Measurements from ENCODE around the gene DCTPP1.

The DCTPP1 gene

DNA sequence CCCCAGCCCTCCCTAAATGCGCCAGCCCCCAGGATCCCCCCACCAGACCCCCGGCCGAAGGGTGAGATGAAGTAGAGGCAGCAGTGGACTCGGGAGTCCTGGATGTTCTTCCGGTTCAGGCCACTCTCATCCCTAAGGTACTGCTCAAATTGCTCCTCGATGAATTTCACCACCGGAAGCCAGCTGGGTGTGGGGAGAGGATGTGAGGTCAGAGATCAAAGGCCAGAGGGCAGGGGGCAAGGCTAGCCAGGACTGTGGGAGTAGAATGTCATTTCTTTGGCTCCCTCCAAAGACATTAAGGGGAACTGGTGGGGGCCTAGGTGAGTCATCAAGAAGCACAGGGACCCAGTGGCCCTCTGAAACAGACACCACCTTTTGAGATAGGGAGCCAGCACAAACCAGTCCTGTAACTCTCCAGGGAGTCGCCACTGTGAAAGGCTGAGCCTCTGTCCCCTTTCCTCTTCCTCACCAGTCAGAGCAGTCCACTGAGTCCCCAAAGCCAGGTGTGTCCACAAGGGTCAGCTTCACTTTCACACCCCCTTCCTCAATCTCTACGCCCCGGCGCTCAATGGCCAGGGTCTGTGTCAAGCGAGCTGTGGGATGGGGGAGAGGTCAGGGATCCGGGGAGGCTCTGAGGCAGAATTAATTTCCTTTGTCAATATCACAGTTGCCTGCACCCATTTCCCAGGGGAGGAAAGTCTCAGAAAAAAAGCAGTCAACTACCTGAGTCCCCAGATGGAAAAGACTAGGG, 48.4 kb downstream of the DCTPP1 start:
- Histone ChIP-seq H3K27me3 (replicated peaks; ENCODE audit: control insufficient read depth, insufficient read depth, low read length) (no peaks in the 10 kb centered on the region), H3K36me3 (ENCODE audit: control insufficient read depth, insufficient read depth, low read length) (peaks cover 6% of the 10 kb centered on the region), H3K4me3 (replicated peaks; ENCODE audit: low read depth, low read length) (peak overlapping the region; percentile 83)
- DNase-seq (ENCODE audit: extremely low read depth, insufficient read length), result no peak
- TF ChIP-seq, protein P1, sequence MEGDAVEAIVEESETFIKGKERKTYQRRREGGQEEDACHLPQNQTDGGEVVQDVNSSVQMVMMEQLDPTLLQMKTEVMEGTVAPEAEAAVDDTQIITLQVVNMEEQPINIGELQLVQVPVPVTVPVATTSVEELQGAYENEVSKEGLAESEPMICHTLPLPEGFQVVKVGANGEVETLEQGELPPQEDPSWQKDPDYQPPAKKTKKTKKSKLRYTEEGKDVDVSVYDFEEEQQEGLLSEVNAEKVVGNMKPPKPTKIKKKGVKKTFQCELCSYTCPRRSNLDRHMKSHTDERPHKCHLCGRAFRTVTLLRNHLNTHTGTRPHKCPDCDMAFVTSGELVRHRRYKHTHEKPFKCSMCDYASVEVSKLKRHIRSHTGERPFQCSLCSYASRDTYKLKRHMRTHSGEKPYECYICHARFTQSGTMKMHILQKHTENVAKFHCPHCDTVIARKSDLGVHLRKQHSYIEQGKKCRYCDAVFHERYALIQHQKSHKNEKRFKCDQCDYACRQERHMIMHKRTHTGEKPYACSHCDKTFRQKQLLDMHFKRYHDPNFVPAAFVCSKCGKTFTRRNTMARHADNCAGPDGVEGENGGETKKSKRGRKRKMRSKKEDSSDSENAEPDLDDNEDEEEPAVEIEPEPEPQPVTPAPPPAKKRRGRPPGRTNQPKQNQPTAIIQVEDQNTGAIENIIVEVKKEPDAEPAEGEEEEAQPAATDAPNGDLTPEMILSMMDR (IDR thresholded peaks at IDR 0.05; ENCODE audit: insufficient read depth, low read length, poor library complexity, severe bottlenecking), result no peak

DNA sequence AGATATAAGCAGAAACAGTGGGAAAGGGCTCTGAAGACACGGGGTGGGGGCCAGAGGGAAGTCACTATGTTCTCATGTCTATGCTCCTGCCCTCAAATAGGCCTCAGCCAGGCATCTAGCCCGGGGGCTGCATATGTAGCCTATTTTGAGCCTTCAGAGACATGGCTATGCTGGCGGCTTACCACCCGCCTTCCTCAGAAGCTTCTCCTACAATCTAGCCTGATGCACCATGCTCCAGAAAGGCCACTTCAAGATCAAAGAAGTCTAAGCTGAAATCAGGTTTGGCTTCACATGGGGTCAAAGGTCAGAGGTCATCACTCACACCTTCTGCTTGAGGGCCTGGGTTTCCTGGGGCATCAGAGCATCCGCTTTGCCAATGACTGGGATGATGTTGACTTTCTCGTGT, 49.0 kb downstream of the DCTPP1 start:
- Histone ChIP-seq H3K36me3 (ENCODE audit: control insufficient read depth, insufficient read depth, low read length) (peaks cover 6% of the 10 kb centered on the region), H3K4me3 (replicated peaks; ENCODE audit: low read depth, low read length) (peak overlapping the region; percentile 83; the same call in 1 of the 2 replicates), H3K27me3 (replicated peaks; ENCODE audit: control insufficient read depth, insufficient read depth, low read length) (no peaks in the 10 kb centered on the region)
- TF ChIP-seq, protein P1 (IDR thresholded peaks at IDR 0.05; ENCODE audit: insufficient read depth, low read length, poor library complexity, severe bottlenecking), result no peak
- no peak for DNase-seq (ENCODE audit: extremely low read depth, insufficient read length)

DNA sequence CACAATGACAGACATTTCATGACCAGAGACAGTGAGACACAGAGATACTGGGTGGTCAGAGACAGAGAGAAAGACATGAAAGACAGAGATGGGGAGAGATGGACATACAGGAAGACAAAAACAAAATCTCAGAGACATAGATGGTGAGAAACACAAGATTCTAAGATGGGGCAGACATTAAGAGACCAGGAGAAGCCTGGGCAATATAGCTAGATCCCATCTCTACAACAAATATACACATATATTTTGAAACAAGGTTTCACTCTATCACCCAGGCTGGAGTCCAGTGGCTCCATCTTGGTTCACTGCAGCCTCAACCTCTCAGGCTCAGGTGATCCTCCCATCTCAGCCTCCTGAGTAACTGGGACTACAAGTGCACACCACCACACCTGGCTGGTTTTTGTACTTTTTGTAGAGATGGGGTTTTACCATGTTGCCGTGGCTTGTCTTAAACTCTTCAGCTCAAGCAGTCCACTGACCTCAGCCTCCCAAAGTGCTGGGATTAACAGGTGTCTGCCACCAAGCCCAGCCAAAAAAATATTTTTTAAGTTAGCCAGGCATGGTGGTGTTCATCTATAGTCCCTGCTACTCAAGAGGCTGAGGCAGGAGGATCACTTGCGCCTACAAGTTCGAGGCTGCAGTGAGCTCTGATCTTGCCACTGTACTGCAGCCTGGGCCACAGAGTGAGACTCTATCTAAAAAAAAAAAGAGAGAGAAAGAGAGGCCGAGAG, 49.6 kb downstream of the DCTPP1 start:
- peaks cover 6% of the 10 kb centered on the region for H3K36me3 ChIP-seq (ENCODE audit: control insufficient read depth, insufficient read depth, low read length)
- TF ChIP-seq, protein P1 (IDR thresholded peaks at IDR 0.05; ENCODE audit: insufficient read depth, low read length, poor library complexity, severe bottlenecking), result no peak
- no peaks in the 10 kb centered on the region for H3K27me3 ChIP-seq (replicated peaks; ENCODE audit: control insufficient read depth, insufficient read depth, low read length)
- DNase-seq (ENCODE audit: extremely low read depth, insufficient read length), result no peak
- H3K4me3 ChIP-seq (replicated peaks; ENCODE audit: low read depth, low read length), result no peak overlapping the region

DNA sequence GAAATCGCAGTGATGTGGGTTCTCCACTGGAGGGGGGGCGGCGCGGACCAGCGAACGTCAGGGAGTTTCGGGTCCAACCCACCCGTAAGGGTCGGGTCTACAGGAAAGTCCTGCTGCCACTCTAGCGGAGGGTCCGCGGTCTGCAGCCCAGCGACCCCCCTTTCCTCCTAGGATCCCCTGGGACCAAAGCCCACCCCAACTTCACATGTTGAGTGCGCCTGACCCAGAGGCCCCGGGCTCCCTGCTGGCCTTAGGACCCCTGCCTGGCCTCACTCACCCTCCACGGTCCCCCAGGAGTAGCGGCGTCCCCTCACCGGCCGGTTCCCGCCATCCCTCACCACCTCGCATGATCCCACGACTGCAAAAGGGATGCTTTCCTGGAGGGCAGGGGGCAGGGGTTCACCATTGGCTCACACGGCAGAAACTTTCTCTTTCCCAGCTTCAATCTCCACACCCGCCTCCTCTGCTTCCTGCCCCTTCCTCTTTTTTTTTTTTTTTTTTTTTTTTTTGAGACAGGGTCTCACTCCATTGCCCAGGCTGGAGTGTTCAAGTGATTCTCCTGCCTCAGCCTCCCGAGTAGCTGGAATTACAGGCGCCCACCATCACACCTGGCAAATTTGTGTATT, 50.6 kb downstream of the DCTPP1 start:
- Histone ChIP-seq H3K36me3 (ENCODE audit: control insufficient read depth, insufficient read depth, low read length) (peaks cover 6% of the 10 kb centered on the region), H3K4me3 (replicated peaks; ENCODE audit: low read depth, low read length) (peak overlapping the region; percentile 67), H3K27me3 (replicated peaks; ENCODE audit: control insufficient read depth, insufficient read depth, low read length) (no peaks in the 10 kb centered on the region)
- no peak for DNase-seq (ENCODE audit: extremely low read depth, insufficient read length)
- TF ChIP-seq, protein P1 (IDR thresholded peaks at IDR 0.05; ENCODE audit: insufficient read depth, low read length, poor library complexity, severe bottlenecking), result no peak

DNA sequence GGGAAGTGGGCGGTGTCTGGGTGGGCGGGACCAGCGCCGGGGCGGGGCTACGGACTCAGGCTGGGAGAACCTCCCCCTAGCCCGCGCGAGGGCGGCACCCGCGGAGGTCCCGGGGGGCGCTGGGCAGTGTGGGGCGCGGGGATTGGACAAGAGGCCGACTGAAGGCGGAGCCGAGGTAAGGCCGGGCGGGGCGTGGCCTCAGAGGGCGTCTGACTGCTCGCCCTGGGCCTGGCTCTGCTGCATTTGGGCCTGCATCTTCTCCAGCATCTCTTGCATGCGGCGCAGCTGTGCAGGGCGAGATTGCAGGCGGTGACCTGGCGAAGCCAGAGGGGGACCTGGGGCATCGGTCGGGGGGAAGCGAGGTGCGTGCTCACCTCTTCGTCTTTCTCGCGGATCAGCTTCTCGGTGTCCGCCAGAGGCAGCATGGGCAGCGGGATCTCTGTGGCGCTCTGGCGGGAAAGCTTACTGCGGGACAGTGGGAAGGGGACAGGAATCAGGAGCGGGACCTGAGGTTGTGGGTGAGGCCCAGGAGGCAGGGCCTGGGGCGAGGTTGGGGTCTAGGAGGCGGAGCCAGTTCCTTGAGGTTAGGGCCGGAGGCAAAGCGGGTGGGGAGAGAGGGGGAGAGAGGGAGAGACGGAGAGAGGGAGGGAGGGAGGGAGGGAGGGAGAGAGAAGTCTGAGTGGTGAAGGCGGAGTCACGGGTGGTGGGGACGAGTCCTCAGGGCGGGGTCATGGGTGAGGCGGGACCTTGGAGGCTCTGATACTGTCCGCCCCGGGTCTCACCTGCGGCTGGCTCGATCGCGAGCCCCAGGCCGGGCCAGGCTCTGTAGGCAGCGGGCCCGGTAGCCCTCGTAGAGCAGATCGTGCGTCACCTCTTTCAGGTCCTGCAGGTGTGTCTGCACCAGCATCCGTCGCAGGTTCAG, 51.3 kb downstream of the DCTPP1 start:
- Histone ChIP-seq H3K36me3 (ENCODE audit: control insufficient read depth, insufficient read depth, low read length) (peaks cover 6% of the 10 kb centered on the region), H3K27me3 (replicated peaks; ENCODE audit: control insufficient read depth, insufficient read depth, low read length) (no peaks in the 10 kb centered on the region), H3K4me3 (replicated peaks; ENCODE audit: low read depth, low read length) (peak overlapping the region; percentile 67)
- TF ChIP-seq, protein P1 (IDR thresholded peaks at IDR 0.05; ENCODE audit: insufficient read depth, low read length, poor library complexity, severe bottlenecking), result peak; percentile 12
- DNase-seq (ENCODE audit: extremely low read depth, insufficient read length), result peak; percentile 98
